Measurements from ENCODE around the gene PI4K2A.
A peak's percentile ranks its signal among the peaks of the same experiment; 100 is the strongest.

- TF ChIP-seq CTCF (IDR thresholded peaks at IDR 0.05), result peak; percentile 21
- TF ChIP-seq EZH2 (IDR thresholded peaks at IDR 0.05), result no peak
These were observed 6.5 kb upstream of the PI4K2A start for GRCh38 chr10:97633921-97634320.

Data from neural progenitor cell (in vitro differentiated cells).